Stimulated activated CD8-positive, alpha-beta memory T cell treated with anti-CD3 and anti-CD28 coated beads, Interleukin-4, amount 100 ng/mL, for 4 hours (primary cell): Measurements from ENCODE around the gene DDX60.
A peak's percentile ranks its signal among the peaks of the same experiment; 100 is the strongest.
"Not testable (repeated sequence)": the region's sequence is repeated elsewhere in the genome, so short reads cannot be mapped to it uniquely, and the experiment has no call there.

Experiments
- DNase-seq, 2 donors: peaks; one replicate each; pipeline ENCODE4 v3.0.0-alpha.2; 2020; ENCODE audit warnings: low read depth in 2 of 2, low spot score in 1 of 2

Gene DDX60, protein sequence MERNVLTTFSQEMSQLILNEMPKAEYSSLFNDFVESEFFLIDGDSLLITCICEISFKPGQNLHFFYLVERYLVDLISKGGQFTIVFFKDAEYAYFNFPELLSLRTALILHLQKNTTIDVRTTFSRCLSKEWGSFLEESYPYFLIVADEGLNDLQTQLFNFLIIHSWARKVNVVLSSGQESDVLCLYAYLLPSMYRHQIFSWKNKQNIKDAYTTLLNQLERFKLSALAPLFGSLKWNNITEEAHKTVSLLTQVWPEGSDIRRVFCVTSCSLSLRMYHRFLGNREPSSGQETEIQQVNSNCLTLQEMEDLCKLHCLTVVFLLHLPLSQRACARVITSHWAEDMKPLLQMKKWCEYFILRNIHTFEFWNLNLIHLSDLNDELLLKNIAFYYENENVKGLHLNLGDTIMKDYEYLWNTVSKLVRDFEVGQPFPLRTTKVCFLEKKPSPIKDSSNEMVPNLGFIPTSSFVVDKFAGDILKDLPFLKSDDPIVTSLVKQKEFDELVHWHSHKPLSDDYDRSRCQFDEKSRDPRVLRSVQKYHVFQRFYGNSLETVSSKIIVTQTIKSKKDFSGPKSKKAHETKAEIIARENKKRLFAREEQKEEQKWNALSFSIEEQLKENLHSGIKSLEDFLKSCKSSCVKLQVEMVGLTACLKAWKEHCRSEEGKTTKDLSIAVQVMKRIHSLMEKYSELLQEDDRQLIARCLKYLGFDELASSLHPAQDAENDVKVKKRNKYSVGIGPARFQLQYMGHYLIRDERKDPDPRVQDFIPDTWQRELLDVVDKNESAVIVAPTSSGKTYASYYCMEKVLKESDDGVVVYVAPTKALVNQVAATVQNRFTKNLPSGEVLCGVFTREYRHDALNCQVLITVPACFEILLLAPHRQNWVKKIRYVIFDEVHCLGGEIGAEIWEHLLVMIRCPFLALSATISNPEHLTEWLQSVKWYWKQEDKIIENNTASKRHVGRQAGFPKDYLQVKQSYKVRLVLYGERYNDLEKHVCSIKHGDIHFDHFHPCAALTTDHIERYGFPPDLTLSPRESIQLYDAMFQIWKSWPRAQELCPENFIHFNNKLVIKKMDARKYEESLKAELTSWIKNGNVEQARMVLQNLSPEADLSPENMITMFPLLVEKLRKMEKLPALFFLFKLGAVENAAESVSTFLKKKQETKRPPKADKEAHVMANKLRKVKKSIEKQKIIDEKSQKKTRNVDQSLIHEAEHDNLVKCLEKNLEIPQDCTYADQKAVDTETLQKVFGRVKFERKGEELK (N-terminal part only)

DNA sequence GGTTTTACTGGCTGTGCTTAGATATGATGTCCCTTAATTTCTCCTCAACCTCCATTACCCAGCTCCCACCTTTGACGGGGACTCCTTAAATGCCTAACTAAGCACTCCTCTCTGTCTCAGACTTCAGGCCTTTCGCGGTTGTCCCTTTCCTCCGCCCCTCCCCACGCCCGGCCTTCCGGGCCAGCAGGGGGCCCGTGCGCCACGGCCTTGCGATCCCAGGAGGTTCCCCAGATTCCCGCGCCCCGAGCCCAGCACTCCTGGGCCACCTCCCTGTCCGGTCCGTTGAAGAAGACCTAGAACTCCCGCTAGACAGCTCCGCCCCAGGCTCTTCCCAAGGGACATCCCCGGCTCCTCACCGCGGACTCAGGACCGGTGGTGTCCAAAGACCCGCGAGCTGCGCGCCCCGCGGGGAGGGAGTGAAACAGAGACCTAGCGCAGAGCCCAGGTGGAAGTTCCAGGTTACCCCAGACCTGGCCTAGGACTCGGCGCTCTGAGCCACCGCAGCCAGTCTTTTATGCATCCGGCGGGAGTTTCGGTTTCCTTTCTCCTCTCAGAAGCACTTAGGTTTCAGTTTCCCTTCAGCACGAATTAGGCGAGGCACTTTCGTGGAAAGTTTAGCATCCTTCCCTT lies at the start of gene DDX60:
DDX60 (minus strand) TSS at position 487 of the 630 bp plus-strand sequence. CDS start 7,493 bp downstream, outside the sequence.
- DNase-seq: peak; percentile 75 to 77

DNA sequence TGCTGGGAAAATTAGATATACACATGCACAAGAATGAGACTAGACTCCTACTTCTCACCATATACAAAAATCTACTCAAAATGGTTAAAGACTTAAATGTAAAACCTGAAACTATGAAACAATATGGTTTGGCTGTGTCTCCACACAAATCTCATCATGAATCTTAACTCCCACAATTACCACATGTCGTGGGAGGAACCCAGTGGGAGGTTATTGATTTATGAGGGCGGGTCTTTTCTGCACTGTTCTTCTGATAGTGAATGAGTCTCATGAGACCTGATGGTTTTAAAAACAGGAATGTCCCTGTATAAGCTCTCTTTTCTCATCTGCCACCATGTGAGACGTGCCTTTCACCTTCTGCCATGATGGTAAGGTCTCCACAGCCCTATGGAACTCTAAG lies 48.5 kb upstream of the DDX60 start:
- no peak for DNase-seq

DNA sequence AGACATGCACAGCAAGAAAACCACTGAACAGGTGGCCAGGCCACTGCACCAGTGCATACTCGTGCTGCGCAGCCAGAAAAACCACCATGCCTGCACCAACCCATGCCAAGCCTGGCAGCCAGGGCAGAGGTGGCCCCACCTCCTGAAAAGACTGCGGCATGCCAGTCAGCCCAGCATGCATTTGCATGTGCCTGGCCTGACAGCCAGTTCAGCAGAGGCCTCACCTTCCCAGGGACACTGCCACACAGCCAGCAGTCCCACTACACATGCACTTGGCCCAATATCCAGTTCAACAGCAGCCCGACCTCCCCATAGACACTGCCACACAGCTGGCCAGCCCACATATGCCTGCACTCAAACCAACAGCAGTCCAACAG lies 43.5 kb upstream of the DDX60 start:
- no peak for DNase-seq

DNA sequence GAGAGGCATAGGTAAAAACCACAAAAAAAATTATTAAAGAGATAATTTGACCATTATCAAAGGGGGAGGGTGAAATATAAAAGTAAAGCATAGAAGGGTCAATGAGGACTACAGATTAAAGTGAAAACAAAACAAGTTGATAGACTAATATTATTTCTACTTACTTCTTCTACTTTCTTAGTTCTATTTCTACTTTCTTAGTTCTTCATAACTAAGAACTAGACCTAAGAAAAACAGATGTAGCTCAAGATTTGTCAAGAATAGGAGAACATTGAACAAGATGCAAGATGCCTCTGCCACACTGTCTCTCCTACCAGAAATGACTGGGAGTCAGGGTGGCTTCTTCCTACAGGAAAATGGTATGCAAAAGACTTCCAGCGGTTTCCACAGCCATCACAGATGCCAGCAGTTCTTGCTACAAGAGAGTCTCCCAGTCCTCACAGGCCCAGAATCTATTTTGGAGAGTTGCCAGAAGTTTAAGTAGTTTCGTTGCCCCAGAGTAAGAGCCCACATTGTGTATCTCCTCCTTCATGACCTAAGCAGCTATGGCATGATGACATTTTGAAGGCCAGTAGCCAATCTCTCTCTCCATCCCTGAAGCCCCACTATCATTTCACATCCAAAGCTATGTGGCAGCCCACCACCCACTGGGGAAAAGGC lies 42.9 kb upstream of the DDX60 start:
- no peak for DNase-seq

DNA sequence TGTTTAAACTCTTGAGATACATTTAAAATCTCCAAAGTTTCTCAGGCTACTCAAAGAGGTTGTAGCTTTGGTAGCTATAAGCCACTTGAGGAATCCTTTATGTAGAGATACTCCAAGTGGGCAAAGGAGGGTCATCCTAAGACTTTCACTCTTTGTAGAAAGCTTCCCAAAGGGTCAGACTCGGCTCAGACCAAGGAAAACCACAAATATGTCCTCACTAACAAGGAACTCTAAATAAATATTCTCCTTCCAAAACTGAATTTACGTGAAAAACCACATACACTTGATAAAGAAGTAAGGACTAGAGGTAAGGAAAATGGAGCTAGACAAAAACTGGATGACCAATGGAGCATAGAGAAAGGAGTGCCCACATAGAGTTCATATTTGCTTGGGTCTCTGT lies 41.7 kb upstream of the DDX60 start:
- DNase-seq: no peak

DNA sequence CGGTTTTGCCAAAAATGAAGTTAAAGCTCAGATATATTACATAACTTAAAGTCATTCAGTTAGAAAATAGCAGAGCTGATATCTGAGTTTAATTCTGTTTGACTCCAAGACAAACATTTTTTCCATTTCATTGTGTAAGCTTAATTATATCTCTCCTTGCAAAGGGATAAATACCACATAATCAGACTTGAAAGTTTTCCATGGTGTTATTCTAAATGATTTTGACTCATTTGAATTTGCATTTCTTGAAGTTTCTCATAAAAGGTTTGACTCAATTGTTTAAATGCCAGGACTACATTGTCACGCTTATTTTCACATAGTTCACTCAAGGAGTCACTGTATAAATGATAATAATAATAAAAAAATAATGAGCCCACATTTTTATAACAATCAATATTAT lies 39.4 kb upstream of the DDX60 start:
- no peak for DNase-seq

DNA sequence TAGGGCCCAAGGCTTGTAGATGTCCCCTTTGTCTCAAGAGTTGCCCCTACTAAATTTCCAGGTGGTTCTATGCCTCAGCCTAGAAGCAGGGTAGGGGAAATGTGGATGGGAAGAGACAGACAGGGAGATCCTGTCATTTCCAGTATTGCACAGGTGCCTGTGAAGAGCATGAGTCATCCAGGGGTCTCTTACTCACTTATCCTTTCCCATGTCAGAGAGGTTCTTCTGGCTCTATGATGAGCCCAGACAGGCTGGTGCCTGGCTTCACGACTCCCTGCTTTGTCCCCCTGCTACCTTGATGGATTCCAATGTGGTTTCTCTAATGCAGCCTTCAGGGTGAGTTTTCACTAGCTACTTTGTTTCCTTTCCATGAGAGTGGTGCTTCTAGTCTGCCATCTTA lies 35.2 kb upstream of the DDX60 start:
- DNase-seq: no peak

DNA sequence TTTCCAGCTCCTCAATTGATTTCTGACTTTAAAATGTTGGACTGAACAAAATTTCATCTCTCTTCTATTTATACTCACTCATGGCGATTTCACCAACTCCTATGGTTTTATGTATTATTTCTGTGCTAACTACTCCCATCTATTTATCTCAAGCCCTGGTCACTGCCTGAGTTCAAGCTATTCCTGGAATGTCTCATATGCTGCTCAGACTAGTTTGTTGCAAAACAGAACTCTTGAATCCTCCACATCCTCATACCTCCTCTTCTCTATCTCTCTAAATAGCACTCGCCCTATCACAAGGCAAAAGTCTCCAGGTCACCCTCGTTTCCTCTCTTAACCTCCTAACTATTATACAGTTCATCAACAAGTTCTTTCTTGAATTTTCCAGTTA lies 19.0 kb upstream of the DDX60 start:
- DNase-seq: no peak

DNA sequence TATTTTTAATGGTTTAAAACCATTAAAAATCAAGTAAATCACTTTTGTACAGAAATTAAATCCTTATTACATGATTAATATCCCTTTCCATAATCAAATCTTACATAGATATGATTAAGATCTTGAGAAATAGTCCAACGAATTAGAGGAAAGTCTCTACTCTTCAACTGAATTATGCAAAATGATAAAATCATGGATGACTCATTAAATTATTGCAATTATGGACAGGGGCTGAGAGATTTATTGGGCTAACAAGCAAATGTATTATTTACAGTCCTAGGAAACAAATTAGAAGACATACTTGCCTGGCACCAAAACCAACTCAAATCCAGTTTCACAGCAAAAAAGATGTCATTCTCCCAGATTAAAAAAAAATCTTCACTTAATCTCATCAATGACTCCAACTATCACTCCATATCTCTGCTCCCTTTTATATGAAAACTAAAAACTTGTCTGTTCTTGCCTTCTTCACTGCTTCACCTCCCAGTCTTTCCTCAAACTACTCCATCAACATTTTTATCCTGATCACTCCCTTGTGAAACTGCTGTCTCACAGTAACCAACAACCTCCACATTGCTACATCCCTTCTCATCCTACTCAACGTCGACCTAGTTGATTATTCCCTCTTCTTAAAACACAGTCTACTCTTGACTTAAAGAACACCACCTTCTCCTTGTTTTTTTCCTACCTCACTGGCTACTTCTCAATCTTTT lies 18.4 kb upstream of the DDX60 start:
- DNase-seq: no peak

DNA sequence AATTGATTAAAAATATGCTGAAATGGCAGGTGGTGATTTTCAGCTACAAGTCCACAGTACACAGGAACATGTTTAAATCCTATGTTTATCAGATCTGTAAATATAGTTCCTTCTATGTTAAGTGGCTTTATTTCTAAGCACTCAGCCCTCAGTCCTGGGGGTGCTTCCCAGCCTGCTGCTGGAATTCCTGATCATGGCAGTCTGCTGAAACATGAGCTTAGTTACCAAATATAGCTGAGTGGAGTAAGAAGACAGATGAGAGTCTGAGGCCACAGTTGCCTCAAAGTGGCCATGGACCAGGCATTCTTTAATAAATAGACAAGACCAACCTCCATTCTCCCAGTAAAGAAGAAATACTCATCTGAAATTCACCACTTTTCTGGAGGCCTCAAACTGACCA lies 17.1 kb upstream of the DDX60 start:
- no peak for DNase-seq

DNA sequence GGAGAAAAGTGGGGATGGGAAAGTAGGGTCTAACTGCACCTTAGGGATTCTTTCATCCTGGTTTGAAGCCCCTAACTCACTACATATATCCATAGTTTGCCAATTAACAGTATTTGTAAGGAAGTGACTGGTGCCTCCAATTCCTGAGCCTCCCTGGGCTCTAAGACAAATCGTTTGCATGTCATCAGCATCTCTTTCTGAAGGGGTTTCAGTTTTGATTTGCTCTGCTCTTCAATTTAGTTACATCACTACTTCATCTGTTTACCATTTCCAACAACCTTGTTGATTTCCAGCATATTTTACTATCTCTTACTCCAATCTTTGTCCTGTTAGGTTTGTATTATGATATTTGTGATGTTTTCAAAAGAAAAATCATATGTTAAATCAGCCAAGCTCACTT lies 15.5 kb upstream of the DDX60 start:
- DNase-seq: no peak

DNA sequence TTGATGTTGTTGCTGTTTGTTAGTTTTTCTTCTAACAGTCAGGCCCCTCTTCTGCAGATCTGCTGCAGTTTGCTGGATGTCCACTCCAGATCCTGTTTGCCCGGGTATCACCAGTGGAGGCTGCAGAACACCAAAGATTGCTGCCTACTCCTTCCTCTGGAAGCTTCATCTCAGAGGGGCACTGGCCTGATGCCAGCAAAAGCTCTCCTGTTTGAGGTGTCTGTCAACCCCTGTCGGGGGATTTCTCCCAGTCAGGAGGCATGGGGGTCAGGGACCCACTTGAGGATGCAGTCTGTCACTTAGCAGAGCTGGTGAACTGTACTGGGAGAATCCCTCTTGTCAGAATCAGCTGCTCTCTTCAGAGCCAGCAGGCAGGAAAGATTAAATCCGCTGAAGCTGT lies 12.0 kb upstream of the DDX60 start:
- not testable (repeated sequence) for DNase-seq

DNA sequence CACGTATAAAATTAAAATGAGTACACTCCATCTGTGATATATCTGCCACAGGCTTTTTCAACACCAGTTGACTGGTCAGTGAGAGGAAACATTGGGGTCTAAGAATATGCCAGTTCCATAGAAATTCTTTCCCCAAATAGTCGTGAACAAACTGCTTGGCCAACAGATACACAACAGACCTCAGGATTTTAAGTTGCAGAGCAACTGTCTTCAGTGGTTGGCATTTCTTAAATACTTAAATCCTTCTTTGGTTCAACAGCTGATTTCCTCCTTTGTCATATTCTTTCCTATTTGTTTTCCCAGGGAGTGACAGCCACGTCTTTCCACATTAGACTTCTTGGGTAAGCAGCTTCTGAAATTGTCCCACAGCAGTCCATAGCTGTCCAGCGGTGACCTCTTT lies 7.0 kb upstream of the DDX60 start:
- DNase-seq: no peak

DNA sequence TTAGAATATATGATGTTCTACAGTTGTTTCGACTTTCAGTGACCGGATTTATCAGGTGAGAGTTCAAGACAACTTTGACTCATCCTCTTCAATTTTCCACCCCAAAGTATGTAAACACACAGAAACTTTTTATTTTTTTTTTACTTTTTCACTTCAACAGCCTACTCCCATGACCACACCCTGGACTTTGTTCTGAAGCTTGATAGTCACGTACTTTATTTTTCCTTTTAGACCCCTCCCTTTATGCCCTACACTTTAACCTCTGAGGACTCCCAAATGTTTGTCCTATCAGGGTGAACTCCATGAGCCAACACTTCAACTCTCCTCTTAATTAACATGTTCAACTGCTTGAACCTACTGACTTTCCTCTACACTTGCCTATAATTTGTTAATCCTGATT lies 2.5 kb upstream of the DDX60 start:
- no peak for DNase-seq

DNA sequence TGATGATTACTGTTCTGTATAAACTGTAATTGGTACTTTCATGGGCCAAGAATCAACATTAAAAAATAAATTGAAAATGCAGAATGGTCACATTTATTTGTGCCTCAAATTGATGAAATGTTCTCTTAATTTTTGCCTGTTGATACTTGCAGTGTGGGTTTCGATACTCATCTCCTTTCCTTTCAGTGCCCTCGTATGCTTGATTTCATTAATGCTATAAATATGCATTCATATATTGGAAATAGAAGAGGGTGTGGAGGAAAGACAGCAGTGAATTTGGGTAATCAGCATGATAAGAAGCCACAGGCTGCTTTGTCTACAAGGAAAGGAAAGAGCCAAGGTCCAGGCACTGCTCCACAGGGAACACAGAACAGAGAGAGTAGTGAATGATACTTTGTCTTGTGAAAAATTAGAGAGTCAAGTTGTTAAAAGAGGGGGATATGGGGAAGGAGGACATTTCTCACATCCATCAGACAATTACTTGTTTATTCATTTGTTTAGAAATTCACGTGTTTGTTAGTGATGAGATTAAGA lies 1.0 kb upstream of the DDX60 start:
- DNase-seq: no peak

DNA sequence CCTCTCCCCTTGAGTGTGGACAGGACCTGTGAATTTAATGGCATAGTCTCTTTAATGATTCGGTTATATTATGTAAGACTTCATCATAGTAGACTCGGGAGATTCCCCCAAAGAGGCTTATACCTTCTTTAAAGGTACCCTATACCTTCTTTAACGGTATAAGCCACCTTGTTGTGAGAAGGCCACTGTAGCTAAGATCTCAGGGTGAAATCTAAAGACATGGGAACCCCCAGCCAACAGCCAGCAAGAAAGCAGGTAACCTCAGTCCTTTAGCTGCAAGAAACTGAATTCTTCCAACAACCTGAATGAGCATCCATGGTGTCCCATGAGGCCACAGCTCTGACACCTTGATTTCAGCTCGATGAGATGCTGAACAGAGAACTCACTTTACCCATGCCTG lies 931 bp downstream of the DDX60 start:
- no peak for DNase-seq

DNA sequence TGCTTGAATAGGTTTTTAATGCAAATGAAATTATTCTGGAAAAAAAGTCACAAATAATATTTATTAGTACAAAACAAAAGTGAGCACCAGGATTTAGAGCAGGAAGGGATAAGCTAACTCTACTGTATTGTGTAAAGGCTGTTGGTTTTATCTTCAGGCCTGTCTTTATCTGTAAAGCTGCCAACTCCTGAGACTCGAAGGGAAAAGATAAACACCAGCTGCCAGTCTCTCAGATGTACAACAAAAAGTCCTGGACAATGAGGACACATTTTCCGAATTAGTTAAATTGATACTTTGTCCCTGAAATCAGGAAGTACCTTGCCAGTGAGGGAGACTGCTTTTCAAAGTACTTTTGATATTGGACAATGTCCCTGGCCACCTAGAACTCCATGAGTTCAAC lies 8.8 kb downstream of the DDX60 start:
- DNase-seq: no peak

DNA sequence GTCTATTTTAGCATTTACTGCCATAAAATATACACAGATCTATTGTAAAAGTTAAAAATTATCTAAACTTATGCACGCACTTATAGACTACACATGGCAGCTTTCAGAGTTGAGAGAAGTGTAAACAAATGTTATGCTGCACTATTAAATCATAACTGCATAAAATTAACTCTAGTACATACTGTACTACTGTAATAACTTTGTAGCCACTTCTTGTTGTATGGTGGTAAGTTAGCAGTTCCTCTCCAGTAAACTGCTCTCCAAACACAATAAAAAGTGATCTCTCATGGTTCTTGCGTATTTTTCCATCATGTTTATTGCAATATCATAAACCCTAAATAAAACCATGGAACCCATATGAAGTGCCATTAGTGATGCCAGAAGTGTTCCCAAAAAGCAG lies 9.6 kb downstream of the DDX60 start:
- DNase-seq: no peak

DNA sequence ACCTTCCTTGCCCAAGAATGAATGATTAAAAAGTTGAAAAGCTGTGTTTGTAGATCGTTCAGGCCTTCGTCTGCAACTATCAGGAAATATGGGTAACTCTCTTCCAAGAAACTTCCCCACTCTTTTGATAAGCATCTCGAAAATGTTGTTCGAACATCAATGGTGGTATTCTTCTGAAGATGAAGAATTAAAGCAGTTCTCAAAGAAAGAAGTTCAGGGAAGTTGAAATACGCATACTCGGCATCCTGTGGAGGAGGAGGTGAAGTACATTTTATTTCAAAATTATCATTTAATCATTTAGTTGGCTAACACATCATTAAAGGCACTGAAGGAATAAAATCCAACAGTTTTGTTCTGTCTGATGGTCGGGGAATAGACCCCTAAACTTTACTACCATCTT lies 12.1 kb downstream of the DDX60 start:
- DNase-seq: no peak
